Measurements from ENCODE around the gene DOK7. TPM values are rescaled to one million over a fixed set of nuclear protein-coding genes. Genes with fewer than 3 reads are reported as not detected.

The DOK7 gene
- total and polyA plus RNA-seq, 4 donors: 0.13 to 0.84 (median 0.46) TPM

DNA sequence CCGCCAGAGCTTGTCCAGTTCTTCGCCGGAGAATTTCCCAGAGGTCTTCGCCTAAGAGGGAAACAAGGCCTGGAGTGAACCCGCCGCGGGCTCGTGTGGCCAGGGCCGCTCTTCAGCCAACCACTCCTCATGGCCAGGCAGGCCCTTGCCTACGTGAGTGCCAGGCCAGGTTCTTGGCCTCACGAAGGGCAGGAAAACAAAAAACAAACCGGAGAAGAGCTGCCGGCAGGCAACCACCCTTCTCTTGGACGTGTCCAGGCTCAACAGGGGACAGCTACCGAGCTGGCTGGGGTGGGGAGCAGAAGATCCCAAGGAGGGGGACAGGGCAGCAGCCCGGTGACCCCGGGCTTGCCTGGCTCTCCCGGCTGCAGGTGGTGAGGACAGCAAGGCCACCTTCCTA lies 55.8 kb downstream of the DOK7 start (continued):
- TF ChIP-seq, protein P1, sequence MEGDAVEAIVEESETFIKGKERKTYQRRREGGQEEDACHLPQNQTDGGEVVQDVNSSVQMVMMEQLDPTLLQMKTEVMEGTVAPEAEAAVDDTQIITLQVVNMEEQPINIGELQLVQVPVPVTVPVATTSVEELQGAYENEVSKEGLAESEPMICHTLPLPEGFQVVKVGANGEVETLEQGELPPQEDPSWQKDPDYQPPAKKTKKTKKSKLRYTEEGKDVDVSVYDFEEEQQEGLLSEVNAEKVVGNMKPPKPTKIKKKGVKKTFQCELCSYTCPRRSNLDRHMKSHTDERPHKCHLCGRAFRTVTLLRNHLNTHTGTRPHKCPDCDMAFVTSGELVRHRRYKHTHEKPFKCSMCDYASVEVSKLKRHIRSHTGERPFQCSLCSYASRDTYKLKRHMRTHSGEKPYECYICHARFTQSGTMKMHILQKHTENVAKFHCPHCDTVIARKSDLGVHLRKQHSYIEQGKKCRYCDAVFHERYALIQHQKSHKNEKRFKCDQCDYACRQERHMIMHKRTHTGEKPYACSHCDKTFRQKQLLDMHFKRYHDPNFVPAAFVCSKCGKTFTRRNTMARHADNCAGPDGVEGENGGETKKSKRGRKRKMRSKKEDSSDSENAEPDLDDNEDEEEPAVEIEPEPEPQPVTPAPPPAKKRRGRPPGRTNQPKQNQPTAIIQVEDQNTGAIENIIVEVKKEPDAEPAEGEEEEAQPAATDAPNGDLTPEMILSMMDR (IDR thresholded peaks at IDR 0.05; ENCODE audit: low read depth, low read length, missing input control): no peak
- no peak for TF ChIP-seq NR2F2 (IDR thresholded peaks at IDR 0.05)
- TF ChIP-seq HNF4G (IDR thresholded peaks at IDR 0.05): no peak

DNA sequence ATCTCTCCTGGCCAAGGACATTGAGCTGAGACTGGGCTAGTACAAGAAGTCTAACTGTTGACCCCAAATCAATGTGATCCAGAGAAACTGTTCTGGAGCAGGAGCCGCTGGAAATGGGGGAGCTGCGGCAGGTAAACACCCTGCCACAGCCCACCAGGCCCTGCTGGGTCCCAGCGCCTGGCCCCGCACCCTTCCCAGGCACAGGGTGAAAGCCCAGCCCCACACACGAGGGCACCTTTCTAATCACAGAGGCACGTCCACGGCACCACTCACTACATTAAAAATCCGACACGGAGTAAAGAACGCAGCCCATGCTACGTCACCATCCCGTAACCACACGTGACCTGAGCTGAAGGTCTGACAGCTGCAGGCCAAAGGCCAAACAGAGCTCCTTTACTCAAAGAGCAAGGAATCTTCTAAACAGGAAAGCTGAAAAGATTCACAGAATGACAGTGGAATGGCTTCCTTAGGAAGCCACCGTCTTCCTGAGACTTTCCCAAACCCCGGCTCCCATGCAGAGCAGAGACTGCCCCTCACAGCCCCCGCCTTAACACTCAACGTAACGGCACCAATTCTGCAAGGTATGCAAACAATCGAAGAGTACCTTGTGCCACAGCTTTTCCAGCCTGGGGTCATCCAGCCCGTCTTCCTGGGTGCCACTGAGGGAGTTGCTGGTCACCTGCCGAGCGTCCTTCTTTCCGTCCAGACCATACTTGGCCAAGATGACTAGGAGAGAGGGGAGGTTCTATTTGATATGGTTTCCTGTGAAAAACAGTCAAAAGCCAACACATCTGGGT lies 56.6 kb downstream of the DOK7 start:
- Histone ChIP-seq H3K9ac (ENCODE audit: low read depth in 1 of 2, low read length in 2 of 2) (no peak overlapping the region), H3K4me1 (ENCODE audit: control insufficient read depth in 4 of 4, insufficient read depth in 4 of 4, low read length in 3 of 4) (no peaks in the 10 kb centered on the region), H3K27ac (ENCODE audit: low read depth in 1 of 2, low read length in 2 of 2) (no peak overlapping the region), H3K27me3 (ENCODE audit: control insufficient read depth in 4 of 4, insufficient read depth in 4 of 4, low read length in 3 of 4) (no peaks in the 10 kb centered on the region), H3K4me3 (ENCODE audit: low read depth in 1 of 3, low read length in 3 of 3) (no peak overlapping the region), H3K9me3 (ENCODE audit: control insufficient read depth in 4 of 4, low read length in 3 of 4) (no peaks in the 10 kb centered on the region), H3K36me3 (ENCODE audit: control insufficient read depth in 4 of 4, insufficient read depth in 3 of 4, low read depth in 1 of 4, low read length in 3 of 4) (peaks cover 17 to 89% (median 40%) of the 10 kb centered on the region in 4 donors)
- TF ChIP-seq, protein P1 (IDR thresholded peaks at IDR 0.05; ENCODE audit: low read depth, low read length, missing input control): no peak
- TF ChIP-seq TAF1 (conservative IDR thresholded peaks at IDR 0.05): no peak
- 95% methylated on average over 23 of the region's 23 CpGs for WGBS
- no peak for DNase-seq (ENCODE audit: low spot score)

DNA sequence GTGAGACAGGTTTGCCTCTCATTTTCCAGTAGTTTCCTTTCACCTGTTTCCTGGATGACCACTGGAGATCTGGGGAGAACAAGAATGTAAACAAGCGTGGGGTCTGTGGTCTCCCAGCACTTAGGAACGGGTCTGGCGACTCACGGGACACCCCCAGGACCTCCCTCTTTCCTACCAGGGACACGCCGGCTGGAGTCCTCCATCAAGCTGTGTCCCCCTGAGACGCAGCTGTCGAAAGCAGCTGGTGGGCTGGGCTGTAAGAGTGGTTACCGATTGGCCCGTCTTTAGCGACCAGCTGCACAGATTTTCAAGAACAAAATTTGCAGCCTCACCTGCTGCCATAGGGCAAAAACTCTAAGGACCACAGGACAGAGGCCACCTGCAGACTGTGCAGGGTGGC lies 57.2 kb downstream of the DOK7 start:
- Histone ChIP-seq H3K9me3 (ENCODE audit: control insufficient read depth in 4 of 4, low read length in 3 of 4) (no peaks in the 10 kb centered on the region), H3K36me3 (ENCODE audit: control insufficient read depth in 4 of 4, insufficient read depth in 3 of 4, low read depth in 1 of 4, low read length in 3 of 4) (peaks cover 17 to 85% (median 40%) of the 10 kb centered on the region in 4 donors), H3K27ac (ENCODE audit: low read depth in 1 of 2, low read length in 2 of 2) (no peak overlapping the region), H3K9ac (ENCODE audit: low read depth in 1 of 2, low read length in 2 of 2) (no peak overlapping the region), H3K4me1 (ENCODE audit: control insufficient read depth in 4 of 4, insufficient read depth in 4 of 4, low read length in 3 of 4) (no peaks in the 10 kb centered on the region), H3K4me3 (ENCODE audit: low read depth in 1 of 3, low read length in 3 of 3) (no peak overlapping the region), H3K27me3 (ENCODE audit: control insufficient read depth in 4 of 4, insufficient read depth in 4 of 4, low read length in 3 of 4) (no peaks in the 10 kb centered on the region)
- no peak for DNase-seq (ENCODE audit: low spot score)
- TF ChIP-seq GABPA (IDR thresholded peaks at IDR 0.05 in 1 of 2, conservative IDR thresholded peaks at IDR 0.05 in 1 of 2): no peak
- no peak for TF ChIP-seq FOXA1 (IDR thresholded peaks at IDR 0.05)
- TF ChIP-seq, protein P2, sequence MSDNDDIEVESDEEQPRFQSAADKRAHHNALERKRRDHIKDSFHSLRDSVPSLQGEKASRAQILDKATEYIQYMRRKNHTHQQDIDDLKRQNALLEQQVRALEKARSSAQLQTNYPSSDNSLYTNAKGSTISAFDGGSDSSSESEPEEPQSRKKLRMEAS (IDR thresholded peaks at IDR 0.05): no peak
- TF ChIP-seq HNF4A (conservative IDR thresholded peaks at IDR 0.05): no peak
- no peak for TF ChIP-seq RAD21 (IDR thresholded peaks at IDR 0.05)
- no peak for TF ChIP-seq YY1 (IDR thresholded peaks at IDR 0.05)
- no peak for TF ChIP-seq HNF4G (IDR thresholded peaks at IDR 0.05)
- TF ChIP-seq RXRA (IDR thresholded peaks at IDR 0.05): no peak
- TF ChIP-seq, protein P1 (IDR thresholded peaks at IDR 0.05; ENCODE audit: low read depth, low read length, missing input control): no peak
- TF ChIP-seq EGR1 (IDR thresholded peaks at IDR 0.05; ENCODE audit: low read depth in 2 of 2): no peak
- no peak for TF ChIP-seq NR2F2 (IDR thresholded peaks at IDR 0.05)
- TF ChIP-seq SP1 (IDR thresholded peaks at IDR 0.05): no peak
- TF ChIP-seq, protein P3, sequence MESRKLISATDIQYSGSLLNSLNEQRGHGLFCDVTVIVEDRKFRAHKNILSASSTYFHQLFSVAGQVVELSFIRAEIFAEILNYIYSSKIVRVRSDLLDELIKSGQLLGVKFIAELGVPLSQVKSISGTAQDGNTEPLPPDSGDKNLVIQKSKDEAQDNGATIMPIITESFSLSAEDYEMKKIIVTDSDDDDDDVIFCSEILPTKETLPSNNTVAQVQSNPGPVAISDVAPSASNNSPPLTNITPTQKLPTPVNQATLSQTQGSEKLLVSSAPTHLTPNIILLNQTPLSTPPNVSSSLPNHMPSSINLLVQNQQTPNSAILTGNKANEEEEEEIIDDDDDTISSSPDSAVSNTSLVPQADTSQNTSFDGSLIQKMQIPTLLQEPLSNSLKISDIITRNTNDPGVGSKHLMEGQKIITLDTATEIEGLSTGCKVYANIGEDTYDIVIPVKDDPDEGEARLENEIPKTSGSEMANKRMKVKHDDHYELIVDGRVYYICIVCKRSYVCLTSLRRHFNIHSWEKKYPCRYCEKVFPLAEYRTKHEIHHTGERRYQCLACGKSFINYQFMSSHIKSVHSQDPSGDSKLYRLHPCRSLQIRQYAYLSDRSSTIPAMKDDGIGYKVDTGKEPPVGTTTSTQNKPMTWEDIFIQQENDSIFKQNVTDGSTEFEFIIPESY (IDR thresholded peaks at IDR 0.05): no peak
- TF ChIP-seq, protein P4, sequence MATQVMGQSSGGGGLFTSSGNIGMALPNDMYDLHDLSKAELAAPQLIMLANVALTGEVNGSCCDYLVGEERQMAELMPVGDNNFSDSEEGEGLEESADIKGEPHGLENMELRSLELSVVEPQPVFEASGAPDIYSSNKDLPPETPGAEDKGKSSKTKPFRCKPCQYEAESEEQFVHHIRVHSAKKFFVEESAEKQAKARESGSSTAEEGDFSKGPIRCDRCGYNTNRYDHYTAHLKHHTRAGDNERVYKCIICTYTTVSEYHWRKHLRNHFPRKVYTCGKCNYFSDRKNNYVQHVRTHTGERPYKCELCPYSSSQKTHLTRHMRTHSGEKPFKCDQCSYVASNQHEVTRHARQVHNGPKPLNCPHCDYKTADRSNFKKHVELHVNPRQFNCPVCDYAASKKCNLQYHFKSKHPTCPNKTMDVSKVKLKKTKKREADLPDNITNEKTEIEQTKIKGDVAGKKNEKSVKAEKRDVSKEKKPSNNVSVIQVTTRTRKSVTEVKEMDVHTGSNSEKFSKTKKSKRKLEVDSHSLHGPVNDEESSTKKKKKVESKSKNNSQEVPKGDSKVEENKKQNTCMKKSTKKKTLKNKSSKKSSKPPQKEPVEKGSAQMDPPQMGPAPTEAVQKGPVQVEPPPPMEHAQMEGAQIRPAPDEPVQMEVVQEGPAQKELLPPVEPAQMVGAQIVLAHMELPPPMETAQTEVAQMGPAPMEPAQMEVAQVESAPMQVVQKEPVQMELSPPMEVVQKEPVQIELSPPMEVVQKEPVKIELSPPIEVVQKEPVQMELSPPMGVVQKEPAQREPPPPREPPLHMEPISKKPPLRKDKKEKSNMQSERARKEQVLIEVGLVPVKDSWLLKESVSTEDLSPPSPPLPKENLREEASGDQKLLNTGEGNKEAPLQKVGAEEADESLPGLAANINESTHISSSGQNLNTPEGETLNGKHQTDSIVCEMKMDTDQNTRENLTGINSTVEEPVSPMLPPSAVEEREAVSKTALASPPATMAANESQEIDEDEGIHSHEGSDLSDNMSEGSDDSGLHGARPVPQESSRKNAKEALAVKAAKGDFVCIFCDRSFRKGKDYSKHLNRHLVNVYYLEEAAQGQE (IDR thresholded peaks at IDR 0.05): no peak
- no peak for TF ChIP-seq JUND (IDR thresholded peaks at IDR 0.05)
- 94% methylated on average over 11 of the region's 11 CpGs for WGBS
